ENCODE data around the gene SERPINE1. TPM values are rescaled to one million over a fixed set of nuclear protein-coding genes. Genes with fewer than 3 reads are reported as not detected.

The SERPINE1 gene
- total RNA-seq, 1 experiment from 2014 or later, result 187 TPM

Small RNAs within 50 kb of the gene (small RNA-seq; reads per million reads assigned to genes)
- not detected for gene MIR4653

Other genes starting within 250 kb of the SERPINE1 start
- 7.4 and 8.9 TPM in 2 replicates for gene UFSP1, start 237.4 kb upstream of the SERPINE1 start, total RNA-seq (2014; rRNA removed; shearing (Covaris generic))
- gene ACHE, start 231.2 kb upstream of the SERPINE1 start, total RNA-seq (2014; rRNA removed; shearing (Covaris generic)), result 0.27 TPM in 1 of 2 replicates, not detected in the other
- not detected in 2 replicates for gene MUC3A, start 177.6 kb upstream of the SERPINE1 start, total RNA-seq (2014; rRNA removed; shearing (Covaris generic))
- not detected in 2 replicates for gene MUC12, start 157.5 kb upstream of the SERPINE1 start, total RNA-seq (2014; rRNA removed; shearing (Covaris generic))
- gene MUC17, start 107.0 kb upstream of the SERPINE1 start, total RNA-seq (2014; rRNA removed; shearing (Covaris generic)), result not detected in 2 replicates
- gene TRIM56, start 41.6 kb upstream of the SERPINE1 start, total RNA-seq (2014; rRNA removed; shearing (Covaris generic)), result 10.8 and 11.4 TPM in 2 replicates
- gene AP1S1, start 27.4 kb downstream of the SERPINE1 start, total RNA-seq (2014; rRNA removed; shearing (Covaris generic)), result 184 TPM in 2 replicates
- gene VGF, start 38.5 kb downstream of the SERPINE1 start, total RNA-seq (2014; rRNA removed; shearing (Covaris generic)), result 29.8 and 45.2 TPM in 2 replicates
- not detected in 2 replicates for gene NAT16, start 53.2 kb downstream of the SERPINE1 start, total RNA-seq (2014; rRNA removed; shearing (Covaris generic))
- 0.21 TPM in 1 of 2 replicates, not detected in the other for gene MOGAT3, start 73.9 kb downstream of the SERPINE1 start, total RNA-seq (2014; rRNA removed; shearing (Covaris generic))
- gene PLOD3, start 90.5 kb downstream of the SERPINE1 start, total RNA-seq (2014; rRNA removed; shearing (Covaris generic)), result 90.0 and 102 TPM in 2 replicates
- 148 and 157 TPM in 2 replicates for gene ZNHIT1, start 91.1 kb downstream of the SERPINE1 start, total RNA-seq (2014; rRNA removed; shearing (Covaris generic))
- 7.5 and 10.6 TPM in 2 replicates for gene CLDN15, start 110.7 kb downstream of the SERPINE1 start, total RNA-seq (2014; rRNA removed; shearing (Covaris generic))
- 137 and 211 TPM in 2 replicates for gene FIS1, start 118.0 kb downstream of the SERPINE1 start, total RNA-seq (2014; rRNA removed; shearing (Covaris generic))
- gene IFT22, start 194.7 kb downstream of the SERPINE1 start, total RNA-seq (2014; rRNA removed; shearing (Covaris generic)), result 19.6 and 23.8 TPM in 2 replicates
- 0.02 TPM in 1 of 2 replicates, not detected in the other for gene COL26A1, start 235.8 kb downstream of the SERPINE1 start, total RNA-seq (2014; rRNA removed; shearing (Covaris generic))